ACC112 (cell line): ENCODE data around the gene PDE1A.

Experiments
- H2AFZ ChIP-seq: fragments of 200-600 bp; sonication (generic); one replicate; pipeline ENCODE4 v1.6.0; 2017; ENCODE audit warnings: antibody characterized with exemption, low read length; ENCODE audit not compliant: unreplicated experiment
- H3K27ac ChIP-seq: fragments of 200-600 bp; sonication (generic); 2 replicates; pipeline ENCODE4 v1.5.1; 2014; ENCODE audit warnings: low read depth, mild to moderate bottlenecking, antibody characterized with exemption, low read length, moderate library complexity
- H3K27me3 ChIP-seq: fragments of 200-600 bp; sonication (generic); 2 replicates; pipeline ENCODE4 v1.6.1; 2014; ENCODE audit warnings: mild to moderate bottlenecking, antibody characterized with exemption, low read length, moderate library complexity, mixed read lengths; ENCODE audit not compliant: insufficient read depth
- H3K36me3 ChIP-seq: fragments of 200-600 bp; sonication (generic); 2 replicates; pipeline ENCODE4 v1.6.1; 2016; ENCODE audit warnings: mild to moderate bottlenecking, antibody characterized with exemption, low read length, moderate library complexity, mixed read lengths; ENCODE audit not compliant: insufficient read depth
- H3K4me1 ChIP-seq: fragments of 200-600 bp; sonication (generic); one replicate; pipeline ENCODE4 v1.6.1; 2016; ENCODE audit warnings: low read length, mixed read lengths; ENCODE audit not compliant: insufficient read depth, unreplicated experiment, control insufficient read depth
- H3K4me3 ChIP-seq: fragments of 200-600 bp; sonication (generic); 2 replicates; pipeline ENCODE4 v1.5.1; 2014; ENCODE audit warnings: mild to moderate bottlenecking, low read depth, low read length
- H3K79me2 ChIP-seq: fragments of 200-600 bp; sonication (generic); one replicate; pipeline ENCODE4 v1.6.0; 2016; ENCODE audit warnings: low read length; ENCODE audit not compliant: control insufficient read depth, unreplicated experiment, insufficient read depth

PDE1A gene

GRCh38 chr2:182182436-182182835, 244.4 kb downstream of the PDE1A start:
- Histone ChIP-seq H3K27ac (no peak overlapping the region), H3K27me3 (no peaks in the 10 kb centered on the region), H3K79me2 (no peaks in the 10 kb centered on the region), H2AFZ (no peak overlapping the region), H3K4me1 (no peaks in the 10 kb centered on the region), H3K36me3 (no peaks in the 10 kb centered on the region), H3K4me3 (no peak overlapping the region)

- H3K4me1 ChIP-seq = no peaks in the 10 kb centered on the region
- no peak overlapping the region for H3K27ac ChIP-seq
- H3K4me3 ChIP-seq = no peak overlapping the region
- no peaks in the 10 kb centered on the region for H3K27me3 ChIP-seq
- no peaks in the 10 kb centered on the region for H3K36me3 ChIP-seq
- H2AFZ ChIP-seq = no peak overlapping the region
- no peaks in the 10 kb centered on the region for H3K79me2 ChIP-seq
These were observed 245.5 kb downstream of the PDE1A start for GRCh38 chr2:182181381-182181780.

GRCh38 chr2:182179176-182179575, 247.7 kb downstream of the PDE1A start:
- Histone ChIP-seq H3K27ac (no peak overlapping the region), H3K27me3 (no peaks in the 10 kb centered on the region), H3K36me3 (no peaks in the 10 kb centered on the region), H3K79me2 (no peaks in the 10 kb centered on the region), H2AFZ (no peak overlapping the region), H3K4me3 (no peak overlapping the region), H3K4me1 (no peaks in the 10 kb centered on the region)

GRCh38 chr2:182173944-182174622, 252.8 kb downstream of the PDE1A start:
- no peak overlapping the region for H2AFZ ChIP-seq

GRCh38 chr2:182170341-182170740, 256.5 kb downstream of the PDE1A start:
- Histone ChIP-seq H3K27me3 (no peaks in the 10 kb centered on the region), H3K36me3 (no peaks in the 10 kb centered on the region), H3K27ac (no peak overlapping the region), H2AFZ (no peak overlapping the region), H3K4me1 (no peaks in the 10 kb centered on the region), H3K79me2 (no peaks in the 10 kb centered on the region), H3K4me3 (no peak overlapping the region)

More at GRCh38 chr2:182173944-182174622, 252.8 kb downstream of the PDE1A start:
- H3K27ac ChIP-seq = no peak overlapping the region
- no peaks in the 10 kb centered on the region for H3K4me1 ChIP-seq
- no peaks in the 10 kb centered on the region for H3K36me3 ChIP-seq
- H3K79me2 ChIP-seq = no peaks in the 10 kb centered on the region
- no peak overlapping the region for H3K4me3 ChIP-seq
- H3K27me3 ChIP-seq = no peaks in the 10 kb centered on the region

- Histone ChIP-seq H3K79me2 (no peaks in the 10 kb centered on the region), H3K4me1 (no peaks in the 10 kb centered on the region), H3K27me3 (no peaks in the 10 kb centered on the region), H2AFZ (no peak overlapping the region), H3K36me3 (no peaks in the 10 kb centered on the region), H3K27ac (no peak overlapping the region), H3K4me3 (no peak overlapping the region)
These were observed 259.0 kb downstream of the PDE1A start for GRCh38 chr2:182167882-182168281.

GRCh38 chr2:182166841-182167240, 260.0 kb downstream of the PDE1A start:
- Histone ChIP-seq H3K27me3 (no peaks in the 10 kb centered on the region), H3K4me3 (no peak overlapping the region), H3K27ac (no peak overlapping the region)

GRCh38 chr2:182166406-182166805, 260.4 kb downstream of the PDE1A start:
- Histone ChIP-seq H3K27ac (no peak overlapping the region), H2AFZ (no peak overlapping the region), H3K4me3 (no peak overlapping the region), H3K79me2 (no peaks in the 10 kb centered on the region), H3K36me3 (no peaks in the 10 kb centered on the region), H3K4me1 (no peaks in the 10 kb centered on the region), H3K27me3 (no peaks in the 10 kb centered on the region)

More at GRCh38 chr2:182166841-182167240, 260.0 kb downstream of the PDE1A start:
- no peaks in the 10 kb centered on the region for H3K79me2 ChIP-seq
- H3K36me3 ChIP-seq = no peaks in the 10 kb centered on the region
- H3K4me1 ChIP-seq = no peaks in the 10 kb centered on the region
- H2AFZ ChIP-seq = no peak overlapping the region

GRCh38 chr2:182165202-182165601, 261.6 kb downstream of the PDE1A start:
- Histone ChIP-seq H3K27me3 (no peaks in the 10 kb centered on the region), H3K4me1 (no peaks in the 10 kb centered on the region), H3K27ac (no peak overlapping the region), H3K79me2 (no peaks in the 10 kb centered on the region), H3K36me3 (no peaks in the 10 kb centered on the region), H3K4me3 (no peak overlapping the region), H2AFZ (no peak overlapping the region)

GRCh38 chr2:182164686-182165085, 262.1 kb downstream of the PDE1A start:
- Histone ChIP-seq H2AFZ (no peak overlapping the region), H3K27me3 (no peaks in the 10 kb centered on the region), H3K36me3 (no peaks in the 10 kb centered on the region), H3K4me1 (no peaks in the 10 kb centered on the region), H3K4me3 (no peak overlapping the region), H3K27ac (no peak overlapping the region), H3K79me2 (no peaks in the 10 kb centered on the region)

GRCh38 chr2:182163878-182164277, 263.0 kb downstream of the PDE1A start:
- Histone ChIP-seq H3K27ac (no peak overlapping the region), H3K79me2 (no peaks in the 10 kb centered on the region), H3K4me1 (no peaks in the 10 kb centered on the region), H3K4me3 (no peak overlapping the region), H2AFZ (no peak overlapping the region), H3K27me3 (no peaks in the 10 kb centered on the region), H3K36me3 (no peaks in the 10 kb centered on the region)
